Testis (tissue), 2 donors: ENCODE data around the gene HSD17B14.

Experiments
- POLR2A ChIP-seq: fragments of 450-650 bp; IDR thresholded peaks from one replicate; pipeline ENCODE4 v1.6.1; 2017; ENCODE audit warnings: antibody characterized with exemption, mild to moderate bottlenecking, moderate library complexity
- TF ChIP-seq, protein P1 (sequence below), 3 experiments: fragments of 450-650 bp in 2 of 3; fragments of 200-600 bp in 1 of 3; sonication (generic) in 1 of 3; IDR thresholded peaks; one replicate each; pipeline ENCODE4 v1.5.1; 2016 to 2019; ENCODE audit warnings: antibody characterized with exemption in 3 of 3, mild to moderate bottlenecking in 2 of 3, moderate library complexity in 1 of 3

DNA sequence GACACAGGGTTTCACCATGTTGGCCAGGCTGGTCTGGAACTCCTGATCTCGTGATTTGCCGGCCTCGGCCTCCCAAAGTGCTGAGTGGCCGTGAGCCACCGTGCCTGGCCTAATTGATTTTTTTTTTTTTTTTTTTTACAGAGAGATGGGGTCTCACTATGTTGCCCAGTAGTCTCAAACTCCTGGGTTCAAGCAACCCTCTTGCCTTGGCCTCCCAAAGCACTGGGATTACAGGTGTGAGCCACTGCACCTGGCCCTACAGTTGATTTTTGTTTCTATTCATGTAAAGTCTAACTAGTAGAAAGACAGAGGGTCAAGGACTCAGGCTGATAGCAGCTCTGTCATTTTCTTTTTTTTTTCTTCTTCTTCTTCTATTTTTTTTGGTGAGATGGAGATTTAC lies 59.2 kb downstream of the HSD17B14 start:
- no peak for TF ChIP-seq POLR2A
- TF ChIP-seq, protein P1, sequence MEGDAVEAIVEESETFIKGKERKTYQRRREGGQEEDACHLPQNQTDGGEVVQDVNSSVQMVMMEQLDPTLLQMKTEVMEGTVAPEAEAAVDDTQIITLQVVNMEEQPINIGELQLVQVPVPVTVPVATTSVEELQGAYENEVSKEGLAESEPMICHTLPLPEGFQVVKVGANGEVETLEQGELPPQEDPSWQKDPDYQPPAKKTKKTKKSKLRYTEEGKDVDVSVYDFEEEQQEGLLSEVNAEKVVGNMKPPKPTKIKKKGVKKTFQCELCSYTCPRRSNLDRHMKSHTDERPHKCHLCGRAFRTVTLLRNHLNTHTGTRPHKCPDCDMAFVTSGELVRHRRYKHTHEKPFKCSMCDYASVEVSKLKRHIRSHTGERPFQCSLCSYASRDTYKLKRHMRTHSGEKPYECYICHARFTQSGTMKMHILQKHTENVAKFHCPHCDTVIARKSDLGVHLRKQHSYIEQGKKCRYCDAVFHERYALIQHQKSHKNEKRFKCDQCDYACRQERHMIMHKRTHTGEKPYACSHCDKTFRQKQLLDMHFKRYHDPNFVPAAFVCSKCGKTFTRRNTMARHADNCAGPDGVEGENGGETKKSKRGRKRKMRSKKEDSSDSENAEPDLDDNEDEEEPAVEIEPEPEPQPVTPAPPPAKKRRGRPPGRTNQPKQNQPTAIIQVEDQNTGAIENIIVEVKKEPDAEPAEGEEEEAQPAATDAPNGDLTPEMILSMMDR (IDR thresholded peaks at IDR 0.05) = no peak
